GM18507 (cell line): ENCODE results near the gene ARMC9.
"Not testable (repeated sequence)": the region's sequence is repeated elsewhere in the genome, so short reads cannot be mapped to it uniquely, and the experiment has no call there.

Experiments used
- DNase-seq: peaks from one replicate; pipeline ENCODE4 v3.0.0; 2011; ENCODE audit warnings: low read depth; ENCODE audit not compliant: insufficient read length; ENCODE audit errors: extremely low spot score
- FAIRE-seq: peaks from 2 replicates; lab custom pipeline; 2011; peaks lifted over from hg19 to GRCh38; lab: Jason Lieb, UNC

The ARMC9 gene

DNA sequence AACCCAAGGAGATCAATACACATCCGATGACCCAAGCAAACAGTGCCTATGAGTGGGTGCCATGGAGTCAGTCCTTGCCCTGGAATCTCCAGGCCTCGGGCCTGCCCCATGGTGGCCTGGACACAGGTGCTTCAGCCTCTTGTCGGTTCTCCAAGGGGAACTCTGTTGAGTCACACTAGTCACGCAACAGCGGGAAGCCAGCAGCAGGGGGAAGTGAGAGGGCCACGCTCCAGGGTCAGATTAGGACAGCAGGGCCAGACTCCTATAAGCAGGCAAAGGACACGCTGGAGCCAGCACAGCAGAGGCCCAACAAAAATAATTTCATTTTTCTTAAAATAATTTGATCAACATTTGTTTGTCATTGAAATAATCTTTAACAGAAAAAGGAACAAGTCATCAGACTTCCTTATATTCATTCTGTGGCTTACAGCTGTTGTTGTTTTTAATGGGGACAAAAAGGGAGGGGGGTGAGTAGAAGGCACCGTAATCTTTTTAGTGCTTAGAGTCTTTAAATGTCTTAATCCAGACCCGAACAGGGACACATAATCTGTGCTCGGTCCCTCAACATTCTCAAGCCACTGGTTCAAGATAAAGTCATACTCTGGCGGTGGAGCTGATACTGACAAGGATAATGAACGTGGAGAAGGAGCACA, 16.4 kb upstream of the ARMC9 start:
- FAIRE-seq (peak; percentile 83), DNase-seq (no peak)

DNA sequence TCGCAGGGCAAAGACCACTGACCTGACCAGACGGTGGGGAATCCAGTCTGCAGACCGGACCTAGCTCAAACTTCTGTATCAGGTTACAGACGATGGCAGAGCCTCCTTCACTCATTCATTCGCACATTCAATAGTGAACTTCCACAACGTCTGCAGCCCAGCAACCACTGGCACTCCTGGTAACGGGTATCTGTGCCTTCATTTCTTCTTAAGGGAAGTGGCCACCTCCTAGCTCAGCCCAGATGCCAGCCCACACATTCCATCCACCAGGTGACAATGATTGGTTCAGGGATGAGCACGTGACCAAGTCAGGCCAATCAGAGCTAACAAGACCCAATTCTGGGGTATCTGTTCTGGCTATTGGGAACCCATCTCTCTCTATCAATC, 15.9 kb upstream of the ARMC9 start:
- DNase-seq = no peak
- FAIRE-seq = peak; percentile 66

GRCh38 chr2:231183851-231184250, 14.6 kb upstream of the ARMC9 start:
- no peak for FAIRE-seq
- no peak for DNase-seq

DNA sequence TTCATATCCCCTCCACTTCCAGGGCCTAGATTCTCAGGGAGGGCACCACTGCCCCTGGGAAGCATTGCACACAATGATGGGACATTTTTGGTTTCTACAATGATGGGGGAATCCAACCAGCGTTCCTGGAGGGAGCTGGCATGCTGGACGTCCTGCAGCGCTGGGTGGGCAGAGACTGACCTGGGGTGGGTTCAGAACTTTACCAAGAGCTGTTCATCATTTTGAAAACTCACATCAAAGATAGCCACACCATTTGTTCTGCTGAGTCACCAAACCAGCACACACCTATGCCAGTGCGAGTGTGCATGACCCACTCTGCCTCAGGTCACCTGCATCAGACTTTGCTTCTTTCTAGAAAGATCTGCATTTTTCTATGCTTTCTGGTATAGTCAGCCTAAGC, 14.1 kb upstream of the ARMC9 start:
- no peak for DNase-seq
- FAIRE-seq = no peak

- DNase-seq = no peak
- no peak for FAIRE-seq
Measured at GRCh38 chr2:231185050-231185725, 13.2 kb upstream of the ARMC9 start.

DNA sequence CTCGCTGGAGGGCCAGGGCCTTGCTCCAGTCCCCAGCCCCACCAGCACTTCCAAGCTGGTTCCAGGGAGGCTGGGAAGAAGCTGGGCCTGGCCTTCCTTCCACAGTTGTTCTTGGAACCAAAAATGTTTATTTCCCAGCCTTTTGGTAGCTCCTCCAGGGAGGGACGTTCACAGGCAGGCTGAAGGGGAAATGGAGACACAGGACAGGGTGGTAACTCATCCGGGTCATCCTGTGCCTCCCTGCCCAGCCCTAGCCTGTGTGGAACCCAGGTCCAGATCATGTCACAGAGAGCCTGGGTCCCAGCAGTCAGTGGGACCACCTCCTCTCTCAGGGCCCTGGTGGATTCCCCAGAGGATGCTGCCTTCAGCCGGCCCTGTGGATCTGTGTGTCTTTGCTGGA, 12.5 kb upstream of the ARMC9 start:
- FAIRE-seq (no peak), DNase-seq (no peak)

GRCh38 chr2:231186325-231186724, 12.1 kb upstream of the ARMC9 start:
- DNase-seq (no peak), FAIRE-seq (no peak)

- no peak for DNase-seq
- FAIRE-seq = no peak
Measured at GRCh38 chr2:231187736-231188505, 10.5 kb upstream of the ARMC9 start.

DNA sequence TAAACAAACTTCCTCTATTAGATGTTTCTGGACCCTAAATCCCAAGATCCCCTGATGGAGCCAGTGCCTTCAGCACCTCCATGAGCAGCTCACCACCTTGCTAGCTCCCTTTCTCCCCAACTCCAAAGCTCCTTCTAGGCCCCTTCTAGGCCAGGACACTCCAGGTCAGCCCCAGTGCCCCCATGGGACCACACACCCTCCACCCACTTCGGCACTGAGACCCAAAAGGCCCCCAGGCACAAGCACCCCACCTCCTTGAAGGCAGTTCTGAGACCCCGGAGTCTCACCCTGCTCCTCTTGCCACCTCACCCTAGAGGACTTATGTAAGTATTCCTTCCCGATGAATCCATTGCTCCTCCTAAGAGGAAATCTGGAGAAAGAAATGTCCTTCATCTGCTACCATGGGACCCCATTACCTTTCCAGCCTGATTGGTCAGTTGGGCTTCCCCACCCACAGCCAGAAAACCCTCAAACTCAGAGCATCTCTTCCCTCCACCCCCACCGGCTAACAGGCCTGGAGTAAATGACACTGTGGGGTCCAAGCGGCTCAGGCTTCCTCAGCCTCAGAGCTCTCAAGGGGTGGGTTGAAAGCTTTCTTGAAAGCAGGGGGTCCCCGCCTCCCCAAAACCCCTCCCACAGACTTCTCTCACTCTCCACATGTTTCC, 9.8 kb upstream of the ARMC9 start:
- FAIRE-seq (no peak), DNase-seq (no peak)

DNA sequence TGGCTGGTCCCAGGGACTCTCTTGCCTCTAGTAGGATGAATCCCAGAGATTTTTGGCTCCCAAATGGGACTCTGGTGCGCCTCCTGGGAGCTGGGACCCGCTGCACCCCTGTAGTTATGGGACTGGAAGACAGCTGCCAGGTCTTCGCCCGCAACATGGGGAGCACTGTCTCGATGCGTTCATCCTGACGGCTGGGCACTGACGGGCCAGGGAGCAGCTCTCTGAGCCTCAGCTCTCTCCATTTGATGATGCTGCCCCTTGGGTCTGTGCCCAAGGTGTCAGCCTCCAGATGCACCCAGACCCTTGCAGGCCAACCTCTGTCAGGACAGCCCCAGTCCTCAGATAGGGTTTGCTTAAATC, 9.3 kb upstream of the ARMC9 start:
- FAIRE-seq = no peak
- DNase-seq = no peak

GRCh38 chr2:231189571-231190495, 8.6 kb upstream of the ARMC9 start:
- FAIRE-seq = no peak

DNA sequence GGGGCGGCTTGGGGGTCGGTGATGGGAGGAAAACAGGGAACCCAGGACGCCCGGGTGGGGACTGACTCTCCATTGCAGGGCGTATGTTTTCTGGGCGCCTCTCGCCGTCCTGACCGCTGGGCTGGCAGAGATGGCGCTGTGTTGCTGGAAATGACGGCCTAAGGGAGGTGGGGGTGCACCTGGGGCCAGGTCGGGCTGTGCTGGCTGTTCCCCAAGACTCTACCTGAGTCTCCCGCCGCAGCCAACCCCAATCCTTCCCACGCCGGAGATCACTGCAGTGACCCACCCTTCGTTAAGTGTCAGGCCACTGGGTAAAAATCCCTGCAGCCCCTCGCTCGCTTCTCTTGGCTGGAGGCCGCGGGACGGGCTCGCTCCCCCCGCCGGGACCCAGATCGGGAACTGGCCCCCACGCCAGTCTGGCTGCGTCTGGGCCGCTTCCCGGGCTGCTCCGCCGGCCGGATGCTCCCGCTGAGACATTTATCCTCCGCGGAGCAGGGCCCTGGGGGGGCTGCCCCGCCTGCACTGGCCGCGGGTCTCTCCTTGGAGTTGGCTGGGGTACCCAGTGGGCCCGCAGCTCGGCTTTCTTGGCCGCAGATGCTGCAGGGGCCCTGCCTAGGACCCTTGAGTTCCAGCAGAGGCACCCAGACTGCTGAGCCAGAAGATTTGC, 7.8 kb upstream of the ARMC9 start:
- no peak for FAIRE-seq
- no peak for DNase-seq

More at GRCh38 chr2:231189571-231190495, 8.6 kb upstream of the ARMC9 start:
- DNase-seq = no peak

DNA sequence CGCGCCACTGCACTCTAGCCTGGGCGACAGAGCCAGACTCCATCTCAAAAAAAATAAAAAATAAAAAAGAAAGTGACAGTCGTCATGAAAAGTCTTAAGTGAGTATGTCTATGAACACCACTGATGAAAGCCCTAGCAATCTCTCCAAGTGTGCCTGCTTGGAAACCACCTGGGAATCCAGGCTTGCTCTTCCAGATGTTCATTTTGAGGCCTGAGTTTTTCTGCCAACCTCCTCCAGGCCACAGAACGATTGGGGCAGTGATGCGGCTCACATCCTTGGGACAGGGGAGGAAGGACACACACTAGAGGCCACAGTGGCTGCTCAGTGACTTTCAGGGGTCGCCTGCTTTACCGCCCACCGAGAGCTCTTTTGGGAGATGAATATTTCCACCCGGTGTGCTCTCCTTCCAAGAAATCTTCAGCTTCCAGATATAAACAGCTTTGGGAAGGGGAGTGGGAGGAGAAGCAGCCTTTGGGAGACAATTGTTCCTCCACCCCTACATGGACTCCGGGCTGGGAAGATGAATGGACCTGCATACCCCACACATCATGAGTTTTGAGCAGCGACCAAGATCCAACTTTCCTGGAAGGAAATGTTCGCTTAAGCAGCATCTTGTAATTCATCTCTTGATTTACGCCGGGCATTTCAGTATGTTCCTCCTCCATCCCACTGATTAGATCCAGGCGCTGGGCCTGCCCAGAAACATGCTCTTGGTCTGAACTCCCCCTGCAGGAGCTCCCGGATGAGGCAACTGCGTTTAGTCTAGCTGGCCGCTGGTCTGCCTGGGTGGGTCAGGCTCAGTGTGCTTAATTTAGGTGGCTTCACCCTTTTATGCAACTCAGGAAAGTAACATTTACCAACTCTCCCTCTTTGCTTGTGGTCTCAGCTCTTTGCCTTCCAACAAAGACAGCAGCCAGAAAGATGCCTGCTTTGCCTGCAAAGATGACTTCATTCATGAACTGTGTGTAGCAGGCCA, 6.2 kb upstream of the ARMC9 start:
- FAIRE-seq (no peak), DNase-seq (no peak)

GRCh38 chr2:231193216-231193615, 5.2 kb upstream of the ARMC9 start:
- FAIRE-seq = no peak
- no peak for DNase-seq

GRCh38 chr2:231196592-231196991, 1.8 kb upstream of the ARMC9 start:
- FAIRE-seq (no peak), DNase-seq (no peak)

- FAIRE-seq, DNase-seq: not testable (repeated sequence)
Measured at GRCh38 chr2:231197196-231197595, 1.2 kb upstream of the ARMC9 start.

DNA sequence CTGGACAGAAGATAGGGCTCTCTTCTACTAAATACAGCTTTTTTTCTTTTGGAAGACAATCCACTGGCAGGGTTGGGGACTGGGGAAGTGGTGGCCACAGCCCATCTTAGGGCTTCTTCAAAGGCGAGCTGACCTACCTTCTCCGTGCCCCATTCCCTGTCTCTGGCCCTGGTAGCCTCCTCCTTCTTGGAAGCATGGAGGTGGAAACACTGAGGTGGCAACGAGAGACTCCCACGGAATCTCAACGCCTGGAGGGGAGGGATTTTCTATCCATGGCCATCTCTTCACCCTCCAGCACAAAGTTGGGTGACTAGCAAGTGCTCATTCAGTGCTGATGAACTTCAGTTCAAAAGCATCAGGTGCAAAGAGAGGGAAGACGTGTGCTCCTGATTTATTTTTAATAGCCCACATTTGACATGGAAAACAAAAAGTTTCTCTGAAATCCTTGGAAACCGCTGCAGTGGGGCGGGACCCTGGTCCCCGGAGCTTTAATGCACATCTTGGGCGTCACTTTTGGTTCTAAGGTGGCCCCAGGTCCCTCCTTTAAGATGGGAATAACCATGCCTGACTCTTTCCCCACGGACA, 633 bp upstream of the ARMC9 start:
- no peak for FAIRE-seq

More for the DNA sequence above, 633 bp upstream of the ARMC9 start:
- no peak for DNase-seq
